ENCODE data around the gene BEST4.

GRCh38 chr1:44827197-44828002 lies 39.4 kb upstream of the BEST4 start:
- TF ChIP-seq EP300 (IDR thresholded peaks at IDR 0.05; ENCODE audit: borderline replicate concordance in 1 of 2, low read depth in 1 of 2, low read length in 1 of 2), result no peak
- no peak for TF ChIP-seq ZBTB33 (IDR thresholded peaks at IDR 0.05; ENCODE audit: borderline replicate concordance, low read depth)
- no peak for TF ChIP-seq CTCF (IDR thresholded peaks at IDR 0.05)

Measured in SK-N-SH (cell line).